Measurements from ENCODE around the gene PRKCA. TPM values are rescaled to one million over a fixed set of nuclear protein-coding genes. Genes with fewer than 3 reads are reported as not detected.

Gene PRKCA
- total and polyA plus RNA-seq, 2 donors (not counting 3 experiments of a cell fraction or from before 2014, with no cell fraction given): 7.5 to 34.2 TPM

GRCh38 chr17:66650544-66650877 lies 348.1 kb downstream of the PRKCA start:
- dilution Hi-C loops (cut with MboI; ENCODE audit: extremely low pct_ligation_motif_present, low sequenced_read_pairs): no loop called here
- POLR2A ChIA-PET: interaction anchor here (0.5 kb wide), 1 partner anchor 44 kb away, joined by 3 read pairs; no protein-coding TSS in a partner anchor
- no peak for DNase-seq (ENCODE audit: low read depth, low spot score)

More at GRCh38 chr17:66650544-66650877, 348.1 kb downstream of the PRKCA start:
- no TSS peak for BruUV-seq (replicated peaks)
- Histone ChIP-seq H3K4me2 (ENCODE audit: insufficient read depth, low read length) (no peak overlapping the region), H3K4me3 (replicated peaks in 1 of 3; ENCODE audit: insufficient read depth in 1 of 3, low read depth in 1 of 3, low read length in 3 of 3) (no peak overlapping the region), H3K9me1 (replicated peaks; ENCODE audit: control insufficient read depth, extremely low read depth, insufficient read depth, low read length) (no peaks in the 10 kb centered on the region), H3K9me3 (replicated peaks; ENCODE audit: control insufficient read depth, insufficient read depth, low read length) (no peaks in the 10 kb centered on the region), H3K9ac (replicated peaks; ENCODE audit: extremely low read depth, insufficient read depth, low read length) (no peak overlapping the region), H3K4me1 (ENCODE audit: control insufficient read depth, extremely low read depth, insufficient read depth, low read length) (peaks cover 3% of the 10 kb centered on the region), H2AFZ (ENCODE audit: low read depth, low read length) (no peak overlapping the region), H4K20me1 (replicated peaks; ENCODE audit: control insufficient read depth, extremely low read depth, insufficient read depth, low read length) (no peaks in the 10 kb centered on the region), H3K36me3 (ENCODE audit: control insufficient read depth in 2 of 2, extremely low read depth in 1 of 2, insufficient read depth in 2 of 2, low read length in 2 of 2) (no peaks in the 10 kb centered on the region), H3K27ac (ENCODE audit: insufficient read depth, low read depth, low read length) (no peak overlapping the region), H3K27me3 (ENCODE audit: control insufficient read depth in 2 of 2, insufficient read depth in 2 of 2, low read length in 2 of 2) (no peaks in the 10 kb centered on the region), H3K79me2 (ENCODE audit: control insufficient read depth, insufficient read depth, low read length) (no peaks in the 10 kb centered on the region)
- FAIRE-seq: no peak
- CTCF ChIA-PET: interaction anchor here (0.9 to 2.0 kb wide), 5 partner anchors 10 to 23 kb away, joined by 3 to 8 read pairs (median 4); no protein-coding TSS in a partner anchor
- intact Hi-C loops (cut with micrococcal nuclease): no loop called here
- no peak for TF ChIP-seq JUN (IDR thresholded peaks at IDR 0.05; ENCODE audit: borderline replicate concordance, insufficient read depth, insufficient read length, low read depth)
- no peak for TF ChIP-seq GATA2 (IDR thresholded peaks at IDR 0.05; ENCODE audit: insufficient read depth, insufficient read length, low read depth, low read length)
- no peak for TF ChIP-seq MYC (IDR thresholded peaks at IDR 0.05; ENCODE audit: low read depth, low read length)
- TF ChIP-seq FOS (IDR thresholded peaks at IDR 0.05; ENCODE audit: borderline replicate concordance, insufficient read depth, low read length): no peak
- TF ChIP-seq CTCF (IDR thresholded peaks at IDR 0.05; ENCODE audit: extremely low read depth in 1 of 2, insufficient read depth in 1 of 2, low read depth in 1 of 2, low read length in 2 of 2): no peak
- no peak for TF ChIP-seq EZH2 (IDR thresholded peaks at IDR 0.05; ENCODE audit: borderline replicate concordance, low read depth, low read length, severe bottlenecking)
- TF ChIP-seq POLR2A (IDR thresholded peaks at IDR 0.05; ENCODE audit: low read depth, low read length): no peak
- no peak for TF ChIP-seq POLR2AphosphoS5 (IDR thresholded peaks at IDR 0.05; ENCODE audit: insufficient read depth, low read depth, low read length)
- no peak for TF ChIP-seq MAX (IDR thresholded peaks at IDR 0.05; ENCODE audit: insufficient read depth, insufficient read length)

All from endothelial cell of umbilical vein (primary cell).